GM21515 (cell line): ENCODE data around the gene OAF.

Experiments
- ATAC-seq: cut with Tn5 transposase; IDR thresholded peaks from one replicate; pipeline ENCODE4 v1.9.1; 2021; ENCODE audit not compliant: unreplicated experiment

The OAF gene

GRCh38 chr11:120221115-120221752 is 10.4 kb downstream of the OAF start:
- ATAC-seq, result no peak

- ATAC-seq, result no peak
These were observed 12.1 kb downstream of the OAF start for GRCh38 chr11:120222916-120223315.

- no peak for ATAC-seq
These were observed 13.0 kb downstream of the OAF start for GRCh38 chr11:120223793-120224192.

- no peak for ATAC-seq
These were observed 13.5 kb downstream of the OAF start for GRCh38 chr11:120224361-120224760.

GRCh38 chr11:120224972-120225909 is 14.4 kb downstream of the OAF start:
- no peak for ATAC-seq

GRCh38 chr11:120226242-120226641 is 15.4 kb downstream of the OAF start:
- ATAC-seq, result no peak

GRCh38 chr11:120226714-120227113 is 15.9 kb downstream of the OAF start:
- no peak for ATAC-seq

- ATAC-seq, result no peak
These were observed 16.5 kb downstream of the OAF start for GRCh38 chr11:120227228-120227852.

- no peak for ATAC-seq
These were observed 18.1 kb downstream of the OAF start for GRCh38 chr11:120228794-120229384.

GRCh38 chr11:120229451-120230424 is 18.9 kb downstream of the OAF start:
- ATAC-seq, result no peak

GRCh38 chr11:120230433-120231071 is 19.7 kb downstream of the OAF start:
- ATAC-seq, result no peak

GRCh38 chr11:120231963-120232362 is 21.1 kb downstream of the OAF start:
- ATAC-seq, result no peak

GRCh38 chr11:120233207-120233803 is 22.5 kb downstream of the OAF start:
- ATAC-seq, result no peak

- peak; percentile 67 for ATAC-seq
These were observed 24.3 kb downstream of the OAF start for GRCh38 chr11:120235024-120235628.

GRCh38 chr11:120236169-120237107 is 25.6 kb downstream of the OAF start:
- ATAC-seq, result no peak

- no peak for ATAC-seq
These were observed 28.3 kb downstream of the OAF start for GRCh38 chr11:120238968-120239620.
